ENCODE data around the gene PTGS1. TPM values are rescaled to one million over a fixed set of nuclear protein-coding genes. Genes with fewer than 3 reads are reported as not detected.

The PTGS1 gene
- total RNA-seq, 2 experiments from 2014 or later: 0.47 to 0.62 TPM

- Mint-ChIP-seq H3K27me3 (peaks cover 8% of the 10 kb centered on the region), H3K4me1 (no peaks in the 10 kb centered on the region), H3K4me3 (no peak overlapping the region), H3K27ac (no peak overlapping the region), H3K36me3 (peaks cover 45% of the 10 kb centered on the region), H3K9me3 (peaks cover 16% of the 10 kb centered on the region)
- DNase-seq: no peak
These were observed 49.5 kb downstream of the PTGS1 start for GRCh38 chr9:122420315-122420714.

DNA sequence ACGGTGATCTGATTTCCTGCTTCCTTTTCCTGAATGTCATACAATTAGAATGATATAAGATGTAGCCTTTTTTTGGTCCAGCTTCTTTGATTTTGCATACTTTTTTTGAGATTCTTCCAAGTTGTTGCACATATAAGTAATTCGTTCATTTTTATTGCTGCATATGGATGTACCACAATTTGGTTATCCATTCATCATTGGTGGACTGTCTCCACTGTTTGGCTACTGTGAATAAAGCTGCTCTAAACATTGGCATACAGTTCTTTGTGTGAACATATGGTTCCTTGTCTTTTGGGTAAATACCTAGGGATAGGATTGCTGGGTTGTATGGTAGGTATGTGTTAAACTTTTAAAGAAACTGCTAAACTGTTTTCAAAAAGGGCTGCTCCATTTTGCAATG is 54.3 kb downstream of the PTGS1 start:
- H3K4me3 Mint-ChIP-seq: no peak overlapping the region
- no peaks in the 10 kb centered on the region for H3K4me1 Mint-ChIP-seq
- no peak overlapping the region for H3K27ac Mint-ChIP-seq
- peaks cover 13% of the 10 kb centered on the region for H3K9me3 Mint-ChIP-seq
- DNase-seq: no peak
- peaks cover 23% of the 10 kb centered on the region for H3K36me3 Mint-ChIP-seq
- no peaks in the 10 kb centered on the region for H3K27me3 Mint-ChIP-seq

DNA sequence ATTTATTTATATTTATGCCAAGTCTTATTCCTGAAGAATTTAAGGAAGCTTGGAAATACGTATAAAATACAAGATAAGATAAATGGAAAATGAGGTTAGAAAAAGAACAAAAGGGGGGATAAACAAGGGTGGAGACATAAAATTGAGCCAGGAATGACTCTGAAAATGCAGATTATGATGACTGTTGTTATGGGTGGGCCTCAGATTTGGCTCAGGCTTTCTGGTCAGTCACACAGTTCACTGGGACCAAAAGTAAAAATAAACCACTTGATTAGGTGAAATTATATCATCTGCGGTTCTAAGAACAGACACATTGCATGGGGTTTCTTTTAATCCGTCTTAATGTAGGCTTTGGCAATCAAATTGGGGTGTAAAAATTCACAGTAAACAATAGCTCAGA is 55.9 kb downstream of the PTGS1 start:
- Mint-ChIP-seq H3K4me3 (no peak overlapping the region), H3K27me3 (no peaks in the 10 kb centered on the region), H3K27ac (no peak overlapping the region), H3K36me3 (peaks cover 8% of the 10 kb centered on the region), H3K9me3 (peaks cover 6% of the 10 kb centered on the region), H3K4me1 (no peaks in the 10 kb centered on the region)
- DNase-seq: no peak

DNA sequence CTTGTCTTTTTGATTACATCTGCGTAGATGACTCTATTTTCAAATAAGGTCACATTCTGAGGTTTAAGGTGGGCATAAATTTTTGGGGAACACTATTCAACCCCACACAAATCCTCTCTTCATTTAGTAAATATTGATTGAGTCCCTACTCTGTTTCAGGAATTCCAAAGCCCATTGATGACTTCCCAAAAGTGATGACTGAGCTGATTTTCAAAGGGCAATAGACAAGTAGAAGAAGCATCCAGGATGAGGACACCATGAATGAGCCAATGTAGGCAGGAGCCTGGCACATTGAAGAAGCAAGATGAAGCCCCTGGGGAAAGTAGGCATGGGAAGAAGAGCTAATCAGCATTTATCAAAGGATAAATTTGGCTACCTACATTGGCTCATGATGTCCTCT is 71.7 kb downstream of the PTGS1 start:
- Mint-ChIP-seq H3K27ac (no peak overlapping the region), H3K4me1 (no peaks in the 10 kb centered on the region), H3K36me3 (peaks cover 7% of the 10 kb centered on the region), H3K4me3 (no peak overlapping the region), H3K9me3 (no peaks in the 10 kb centered on the region), H3K27me3 (peaks cover 8% of the 10 kb centered on the region)
- DNase-seq: no peak

DNA sequence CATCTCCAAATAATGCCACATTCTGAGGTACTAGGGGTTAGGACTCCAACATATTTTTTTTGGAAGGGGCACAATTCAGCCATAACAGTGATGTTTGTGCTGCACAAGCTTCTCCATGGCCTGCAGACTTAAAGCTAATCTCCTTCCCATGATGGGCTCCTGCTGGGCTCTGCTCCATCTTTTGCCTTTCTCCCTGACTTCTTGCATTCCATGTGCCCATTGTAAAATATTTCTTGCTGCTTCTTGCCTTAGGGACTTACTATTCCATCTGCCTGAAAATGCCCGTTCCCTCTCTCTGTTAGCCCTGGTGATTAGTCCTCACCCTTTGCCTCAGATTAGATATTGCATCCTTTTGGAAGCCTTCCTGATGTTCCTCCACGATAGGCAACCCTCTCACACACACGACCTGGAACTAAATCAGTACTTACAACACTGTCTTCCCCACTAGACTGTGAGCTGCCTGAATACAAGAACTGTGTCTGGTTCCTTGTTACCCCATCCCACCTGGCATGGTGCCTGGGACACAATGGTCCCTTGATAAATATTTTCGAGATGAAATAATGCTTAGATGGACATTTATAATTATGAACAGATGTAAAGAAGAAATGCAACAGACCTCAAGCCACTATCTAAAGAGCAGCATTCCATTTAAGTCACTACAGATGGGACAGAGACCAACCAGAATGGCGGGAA is 73.4 kb downstream of the PTGS1 start:
- no peaks in the 10 kb centered on the region for H3K4me1 Mint-ChIP-seq
- DNase-seq: no peak
- no peak overlapping the region for H3K4me3 Mint-ChIP-seq
- H3K9me3 Mint-ChIP-seq: no peaks in the 10 kb centered on the region
- H3K27ac Mint-ChIP-seq: no peak overlapping the region
- peaks cover 5% of the 10 kb centered on the region for H3K36me3 Mint-ChIP-seq
- H3K27me3 Mint-ChIP-seq: peaks cover 8% of the 10 kb centered on the region

Other genes starting within 250 kb of the PTGS1 start
- 10 to 100 TPM; 55.2 to 56.4 TPM for gene NDUFA8, start 211.2 kb upstream of the PTGS1 start, total RNA-seq
- gene MORN5, start 211.1 kb upstream of the PTGS1 start, total RNA-seq: not detected
- gene LHX6, start 142.1 kb upstream of the PTGS1 start, total RNA-seq: under 1 TPM; 0.12 to 0.16 TPM
- 10 to 100 TPM; 35.1 to 35.5 TPM for gene RBM18, start 106.2 kb upstream of the PTGS1 start, total RNA-seq
- gene MRRF, start 106.1 kb upstream of the PTGS1 start, total RNA-seq: 10 to 100 TPM; 76.9 to 84.0 TPM
- not detected for gene OR1J1, start 106.9 kb downstream of the PTGS1 start, total RNA-seq
- under 1 TPM in 1 of 2 experiments, not detected in 1; 0.23 TPM for gene OR1J2, start 139.8 kb downstream of the PTGS1 start, total RNA-seq
- gene OR1J4, start 148.1 kb downstream of the PTGS1 start, total RNA-seq: not detected
- gene OR1N1, start 156.3 kb downstream of the PTGS1 start, total RNA-seq: not detected
- not detected for gene OR1N2, start 182.1 kb downstream of the PTGS1 start, total RNA-seq
- gene OR1L8, start 212.4 kb downstream of the PTGS1 start, total RNA-seq: not detected
- not detected for gene OR1Q1, start 243.7 kb downstream of the PTGS1 start, total RNA-seq